Measurements from ENCODE around the gene PAX1.

Gene PAX1

DNA sequence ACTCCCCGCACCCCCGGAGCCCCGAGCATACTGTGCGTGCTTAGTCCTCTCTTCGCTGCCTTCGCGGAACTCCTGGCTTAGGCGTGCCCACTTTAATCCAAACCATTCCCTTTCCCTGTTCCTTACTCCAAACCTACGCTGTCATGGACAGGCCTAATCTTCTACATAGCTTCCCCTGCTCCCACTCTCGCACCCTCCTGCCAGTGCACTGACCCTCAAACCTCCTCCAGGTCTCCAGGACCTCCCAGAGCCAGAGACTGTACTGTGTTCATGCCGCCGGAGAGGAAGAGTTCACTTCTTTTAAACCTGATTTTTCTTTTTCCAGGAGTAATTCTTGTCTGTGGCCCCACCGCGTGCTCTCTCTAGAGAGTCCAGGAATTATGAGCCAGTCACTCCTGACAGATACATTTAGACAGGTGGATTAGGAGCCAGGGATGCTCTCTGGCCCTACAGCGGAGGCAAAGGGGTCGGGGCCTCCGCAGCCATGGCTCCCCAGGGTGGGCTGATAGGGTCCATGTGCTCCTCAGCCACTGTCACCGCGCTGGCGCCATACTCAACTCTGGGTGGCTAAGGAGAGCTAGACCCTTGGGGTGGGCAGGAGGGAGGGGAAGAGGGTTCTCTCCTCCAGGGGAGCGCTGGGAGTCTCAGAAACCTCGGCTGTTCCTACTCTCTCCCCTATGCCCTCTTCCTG, 1.6 kb upstream of the PAX1 start:
- DNase-seq, result no peak

GRCh38 chr20:21704408-21705385, 767 bp upstream of the PAX1 start:
- DNase-seq, result no peak

DNA sequence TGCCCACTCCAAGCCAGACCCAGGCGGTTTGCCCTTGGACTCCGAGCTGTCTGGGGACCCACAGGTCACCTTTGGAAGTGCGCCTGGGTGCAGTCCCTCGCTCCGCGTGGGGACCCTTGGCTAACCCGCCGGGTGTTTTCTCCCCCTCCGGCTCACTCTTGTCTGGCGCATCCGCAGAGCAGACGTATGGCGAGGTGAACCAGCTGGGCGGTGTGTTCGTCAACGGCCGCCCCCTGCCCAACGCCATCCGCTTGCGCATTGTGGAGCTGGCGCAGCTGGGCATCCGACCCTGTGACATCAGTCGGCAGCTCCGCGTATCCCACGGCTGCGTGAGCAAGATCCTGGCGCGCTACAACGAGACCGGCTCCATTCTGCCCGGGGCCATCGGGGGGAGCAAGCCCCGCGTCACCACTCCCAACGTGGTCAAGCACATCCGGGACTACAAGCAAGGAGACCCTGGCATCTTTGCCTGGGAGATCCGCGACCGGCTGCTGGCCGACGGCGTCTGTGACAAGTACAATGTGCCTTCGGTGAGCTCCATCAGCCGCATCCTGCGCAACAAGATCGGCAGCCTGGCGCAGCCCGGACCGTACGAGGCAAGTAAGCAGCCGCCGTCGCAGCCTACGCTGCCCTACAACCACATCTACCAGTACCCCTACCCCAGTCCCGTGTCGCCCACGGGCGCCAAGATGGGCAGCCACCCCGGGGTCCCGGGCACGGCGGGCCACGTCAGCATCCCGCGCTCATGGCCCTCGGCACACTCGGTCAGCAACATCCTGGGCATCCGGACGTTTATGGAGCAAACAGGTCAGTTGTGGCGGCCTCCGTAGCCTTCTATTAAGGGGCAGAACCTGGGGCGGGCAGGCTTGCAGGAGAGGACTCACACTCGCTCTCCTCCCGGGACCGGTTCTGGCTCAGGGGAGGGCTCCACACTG, 1.1 kb downstream of the PAX1 start:
- peak in 1 of 2 experiments; percentile 29 for DNase-seq

DNA sequence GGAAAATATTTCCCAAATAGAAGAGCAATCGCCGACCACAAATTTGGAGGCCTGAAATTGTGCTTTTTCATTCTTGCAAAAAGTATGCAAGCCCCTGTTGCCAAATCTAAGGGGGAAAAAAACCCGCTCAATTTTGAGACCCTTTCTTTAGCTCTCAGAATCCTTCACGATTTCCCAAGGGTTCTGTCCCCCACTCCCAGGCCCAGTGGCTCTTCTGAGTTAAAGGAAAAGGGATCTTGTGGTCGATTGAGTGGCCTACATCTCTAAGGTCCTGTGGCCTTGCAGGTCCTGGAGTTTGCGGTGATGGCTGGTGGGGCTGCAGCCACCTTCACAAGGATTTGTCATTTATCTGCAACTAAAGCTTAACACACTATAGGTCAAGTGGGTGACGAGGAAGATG, 1.8 kb downstream of the PAX1 start:
- DNase-seq, result no peak

GRCh38 chr20:21707999-21708737, 2.7 kb downstream of the PAX1 start:
- no peak for DNase-seq

DNA sequence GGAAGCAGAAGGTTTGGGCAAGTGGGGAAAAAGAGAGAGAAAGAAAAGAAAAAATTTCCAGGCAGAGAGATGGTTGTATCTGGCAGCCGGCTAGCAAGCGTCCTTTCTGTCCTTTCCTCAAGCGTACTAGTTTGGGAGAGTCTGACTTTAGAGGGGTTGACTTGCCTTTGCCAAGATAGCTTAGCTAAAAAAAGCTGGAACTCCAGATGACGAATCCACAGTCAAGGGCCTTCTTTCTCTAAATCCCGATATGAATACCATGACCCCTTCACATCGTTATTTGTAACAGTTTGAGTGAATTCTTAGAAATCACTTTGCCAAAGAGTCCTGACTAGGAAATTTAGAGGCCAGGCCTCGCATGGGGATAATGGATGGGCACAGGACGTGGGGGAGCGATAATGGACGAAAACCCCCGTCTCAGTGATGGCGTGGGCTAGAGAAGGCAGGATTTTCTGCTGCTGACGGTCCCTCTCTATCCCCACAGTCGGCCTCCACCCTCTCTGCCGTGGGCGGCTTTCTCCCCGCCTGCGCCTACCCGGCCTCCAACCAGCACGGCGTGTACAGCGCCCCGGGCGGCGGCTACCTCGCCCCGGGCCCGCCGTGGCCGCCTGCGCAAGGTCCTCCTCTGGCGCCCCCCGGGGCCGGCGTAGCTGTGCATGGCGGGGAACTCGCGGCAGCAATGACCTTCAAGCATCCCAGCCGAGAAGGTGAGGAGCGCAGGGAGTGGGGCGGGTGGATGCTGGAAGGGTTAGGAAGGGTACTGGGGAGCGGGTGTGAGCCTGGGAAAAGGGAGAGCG, 3.5 kb downstream of the PAX1 start:
- no peak for DNase-seq

DNA sequence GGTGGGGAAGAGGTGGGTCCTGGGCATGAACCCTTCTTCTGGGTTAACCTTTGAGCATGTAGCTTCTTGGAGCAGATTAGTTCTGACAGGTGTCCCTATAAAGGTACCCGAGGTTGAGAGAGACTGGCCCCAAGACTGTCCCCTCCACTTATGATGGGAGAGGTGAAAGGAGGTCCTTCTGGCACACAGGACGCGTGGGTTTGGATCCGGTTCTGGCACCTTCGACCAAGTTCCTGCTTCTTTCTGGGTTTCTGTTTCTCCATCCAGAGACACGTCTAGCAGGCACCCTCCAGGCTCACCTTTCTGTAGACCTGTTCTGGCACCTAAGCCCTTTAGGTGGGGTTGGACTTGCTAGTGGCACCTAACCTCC, 4.1 kb downstream of the PAX1 start:
- DNase-seq, result no peak

GRCh38 chr20:21710341-21710740, 4.9 kb downstream of the PAX1 start:
- no peak for DNase-seq

DNA sequence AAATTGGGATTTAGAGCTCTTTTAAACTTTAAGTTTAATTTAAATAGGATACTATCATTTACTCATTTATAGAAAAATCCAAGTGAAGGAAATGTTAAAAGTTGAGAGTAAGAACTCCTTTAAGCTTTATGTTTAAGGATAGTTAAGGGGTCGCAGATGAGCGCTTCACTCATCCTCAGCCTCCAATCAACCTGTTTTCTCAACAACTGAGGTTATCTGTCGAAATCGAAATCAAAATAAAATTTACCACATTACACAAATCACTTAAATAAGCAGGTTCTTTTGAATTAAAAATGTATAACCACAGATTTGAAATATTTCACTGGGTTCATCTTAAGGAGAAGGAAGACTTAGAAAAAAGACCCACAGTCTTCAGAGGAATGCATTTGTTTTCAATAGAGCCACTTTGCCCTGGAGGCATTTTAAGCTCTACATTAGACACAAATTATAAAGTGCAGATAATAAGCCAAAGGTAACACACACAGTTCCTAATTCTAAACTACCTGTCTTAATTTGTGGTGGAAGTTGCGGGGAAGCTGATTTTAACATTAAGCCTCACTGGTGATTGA, 5.5 kb downstream of the PAX1 start:
- no peak for DNase-seq

- no peak for DNase-seq
Measured at GRCh38 chr20:21712443-21713059, 7.1 kb downstream of the PAX1 start.

GRCh38 chr20:21713470-21713869, 8.0 kb downstream of the PAX1 start:
- DNase-seq, result no peak

- DNase-seq, result no peak
Measured at GRCh38 chr20:21713901-21714296, 8.4 kb downstream of the PAX1 start.

DNA sequence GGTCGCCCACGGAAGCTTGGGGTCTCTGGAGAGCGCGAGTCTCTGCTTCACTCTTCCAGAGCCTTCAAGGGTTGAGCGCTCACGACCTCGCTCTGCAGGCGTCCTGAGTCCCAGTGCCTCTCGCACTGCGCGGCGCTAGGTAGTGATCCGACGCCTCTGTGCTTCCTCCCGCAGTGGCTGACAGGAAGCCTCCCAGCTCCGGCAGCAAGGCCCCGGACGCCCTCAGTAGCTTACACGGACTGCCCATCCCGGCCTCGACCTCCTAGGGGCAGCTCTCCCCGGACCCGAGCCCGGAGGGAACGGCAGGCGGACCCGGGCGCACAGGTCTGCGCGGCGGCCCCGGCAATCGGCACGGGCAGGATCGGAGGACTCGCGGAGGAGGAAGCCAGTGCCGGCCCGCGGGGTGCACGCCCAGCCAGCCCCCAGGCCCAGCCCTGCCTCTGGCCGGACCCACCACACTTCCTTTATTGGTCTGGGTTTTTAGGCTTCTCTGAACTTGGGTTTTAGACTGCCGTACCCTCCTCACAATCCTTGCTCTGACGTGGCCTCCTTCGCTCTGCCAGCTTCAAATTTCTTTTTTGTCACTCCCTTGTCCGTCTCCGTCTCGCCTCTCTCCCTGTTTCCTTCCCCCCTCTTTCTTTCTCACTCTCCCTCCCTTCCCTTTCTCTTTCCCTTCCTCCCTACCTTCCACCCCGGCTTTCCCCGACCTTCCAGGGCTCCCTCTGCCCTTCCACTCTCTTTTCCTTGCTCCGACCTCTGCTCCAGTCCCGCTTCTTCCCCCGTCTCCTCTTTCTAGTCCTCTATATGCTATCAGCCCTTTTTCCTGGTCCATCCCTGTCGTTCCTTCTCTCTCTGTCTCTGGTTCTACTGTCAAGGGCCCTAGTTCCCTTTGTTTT, 9.1 kb downstream of the PAX1 start:
- DNase-seq, result no peak

DNA sequence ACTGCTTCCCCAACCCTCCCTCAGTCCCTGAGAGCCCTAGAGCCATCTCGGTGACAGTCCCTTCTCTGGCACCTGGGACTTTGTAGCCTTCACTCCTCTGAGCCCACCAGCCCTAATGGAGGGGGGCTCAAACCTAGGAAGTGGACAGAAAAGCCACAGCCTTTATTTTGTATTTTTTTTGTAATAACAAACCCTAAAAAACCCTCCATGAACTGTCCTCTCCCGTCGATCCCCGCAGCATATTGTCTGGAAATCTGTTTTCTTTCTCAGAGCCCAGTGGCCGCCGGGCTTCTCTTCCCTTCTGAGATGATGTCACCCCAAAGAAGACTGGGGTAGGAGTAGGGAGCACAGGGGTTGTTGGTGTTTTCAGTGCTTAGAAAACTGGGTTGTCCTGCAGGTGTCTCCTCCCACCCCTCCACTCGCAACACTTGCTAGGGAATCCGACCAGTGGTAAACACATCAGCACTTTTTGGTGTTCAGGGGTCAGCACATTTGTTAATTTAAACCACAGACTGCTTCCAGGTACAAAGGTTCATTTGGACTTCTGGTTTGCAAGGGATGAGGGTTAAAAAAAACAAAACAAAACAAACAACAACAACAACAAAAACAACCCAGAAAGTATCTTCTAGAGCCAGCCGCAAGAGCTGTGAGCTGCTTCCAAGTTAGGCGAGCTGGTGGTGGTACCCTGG, 9.9 kb downstream of the PAX1 start:
- DNase-seq, result no peak

DNA sequence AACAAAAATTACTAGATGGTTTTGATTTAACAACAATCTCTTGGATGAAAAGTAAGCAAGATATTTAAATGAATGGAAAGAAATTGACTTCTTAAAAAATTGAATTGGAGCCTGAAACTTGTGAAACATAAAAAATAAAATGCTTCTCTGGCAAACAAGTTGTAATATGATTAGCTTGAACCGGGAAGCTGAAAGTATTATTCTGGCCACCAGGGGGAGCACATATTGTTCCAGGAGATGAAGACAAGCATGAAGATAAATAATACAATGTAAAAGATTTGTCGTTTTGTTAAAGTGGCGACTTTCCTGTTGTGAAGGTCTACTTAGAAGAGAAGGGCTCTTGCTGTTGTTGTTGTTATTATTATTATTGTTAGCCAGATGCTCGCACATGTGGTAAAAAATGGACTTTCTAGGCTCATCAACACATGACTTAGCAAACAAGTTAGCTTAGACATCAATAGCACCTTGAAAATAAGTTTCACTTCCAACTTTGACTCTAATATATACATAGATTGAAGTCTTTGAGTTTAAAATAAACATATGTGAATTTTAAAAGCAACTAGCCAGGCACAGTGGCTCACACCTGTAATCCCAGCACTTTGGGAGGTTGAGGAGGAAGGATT, 14.2 kb downstream of the PAX1 start:
- peak; percentile 47 to 49 for DNase-seq

DNA sequence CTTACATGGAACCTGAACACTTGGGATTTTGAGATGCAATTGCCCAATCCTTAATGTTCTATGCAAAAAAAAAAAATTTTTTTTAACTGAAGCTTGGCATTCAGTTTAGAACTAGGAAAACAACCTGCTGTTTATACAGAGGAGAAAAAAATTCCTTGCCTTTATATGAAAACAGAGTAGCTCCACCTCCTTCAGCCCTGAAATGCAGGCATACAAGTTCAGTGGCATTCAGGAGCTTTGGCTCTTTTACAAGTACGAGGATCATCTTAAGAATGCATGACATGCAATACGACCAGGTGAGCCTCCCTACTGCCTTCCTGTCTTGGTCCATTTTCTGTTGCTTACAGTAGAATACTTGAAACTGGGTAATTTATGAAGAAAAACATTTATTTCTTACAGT, 20.4 kb downstream of the PAX1 start:
- DNase-seq, result no peak

- no peak for DNase-seq
Measured at GRCh38 chr20:21729316-21729715, 23.9 kb downstream of the PAX1 start.

DNA sequence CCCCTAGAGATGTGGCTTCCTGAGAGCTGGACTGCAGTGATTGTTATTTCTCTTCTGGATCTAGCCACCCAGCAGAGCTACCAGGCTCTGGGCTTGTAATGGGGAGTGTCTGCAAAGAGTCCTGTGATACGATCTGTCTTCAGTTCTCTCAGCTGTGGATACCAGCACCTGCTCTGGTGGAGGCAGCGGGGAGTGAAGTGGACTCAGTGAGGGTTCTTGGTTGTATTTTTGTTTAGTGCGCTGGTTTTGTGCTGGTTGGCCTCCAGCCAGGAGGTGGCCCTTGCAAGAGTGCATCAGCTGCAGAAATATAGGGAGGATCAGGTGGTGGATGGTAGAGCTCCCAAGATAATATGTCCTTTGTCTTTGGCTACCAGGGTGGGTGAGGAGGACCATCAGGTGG, 33.7 kb downstream of the PAX1 start:
- DNase-seq, result no peak
